GM19328 (cell line): ENCODE results near the gene ZNF451.
"Not testable (repeated sequence)": the region's sequence is repeated elsewhere in the genome, so short reads cannot be mapped to it uniquely, and the experiment has no call there.

ENCODE experiments used
- ATAC-seq: cut with Tn5 transposase; IDR thresholded peaks from one replicate; pipeline ENCODE4 v1.9.1; 2021; ENCODE audit warnings: mild to moderate bottlenecking, moderate library complexity; ENCODE audit not compliant: unreplicated experiment

The ZNF451 gene

GRCh38 chr6:57089687-57090457, at the start of gene ZNF451:
TSS of gene ZNF451 (plus strand) at chr6:57090188. CDS start at chr6:57090254, 66 bp downstream.
- peak; percentile 94 for ATAC-seq

GRCh38 chr6:57044061-57044460, 45.9 kb upstream of the ZNF451 start:
- ATAC-seq, result not testable (repeated sequence)

GRCh38 chr6:57044568-57044967, 45.4 kb upstream of the ZNF451 start:
- ATAC-seq, result no peak

- ATAC-seq, result peak; percentile 92
These were observed 43.4 kb upstream of the ZNF451 start, which contains the start of gene KIAA1586 for GRCh38 chr6:57046332-57047256. TSS of gene KIAA1586 (plus strand) at chr6:57046693. CDS start at chr6:57046756, 63 bp downstream.

- peak; percentile 18 for ATAC-seq
These were observed 42.8 kb upstream of the ZNF451 start for GRCh38 chr6:57047257-57047585.

- peak; percentile 2 for ATAC-seq
These were observed 42.1 kb upstream of the ZNF451 start for GRCh38 chr6:57047859-57048258.

GRCh38 chr6:57048577-57048976, 41.4 kb upstream of the ZNF451 start:
- ATAC-seq, result no peak

GRCh38 chr6:57063847-57064246, 26.1 kb upstream of the ZNF451 start:
- no peak for ATAC-seq

GRCh38 chr6:57064809-57065208, 25.2 kb upstream of the ZNF451 start:
- ATAC-seq, result no peak

- ATAC-seq, result no peak
These were observed 21.9 kb upstream of the ZNF451 start for GRCh38 chr6:57068061-57068460.

GRCh38 chr6:57069228-57069627, 20.8 kb upstream of the ZNF451 start:
- no peak for ATAC-seq

- ATAC-seq, result no peak
These were observed 20.1 kb upstream of the ZNF451 start for GRCh38 chr6:57069920-57070331.

GRCh38 chr6:57072108-57072507, 17.9 kb upstream of the ZNF451 start:
- ATAC-seq, result no peak

GRCh38 chr6:57074383-57074782, 15.6 kb upstream of the ZNF451 start:
- ATAC-seq, result no peak

- no peak for ATAC-seq
These were observed 14.9 kb upstream of the ZNF451 start for GRCh38 chr6:57075092-57075491.

- ATAC-seq, result no peak
These were observed 11.3 kb upstream of the ZNF451 start for GRCh38 chr6:57078531-57079207.

- ATAC-seq, result no peak
These were observed 4.5 kb upstream of the ZNF451 start for GRCh38 chr6:57085471-57085870.

GRCh38 chr6:57086843-57087242, 3.1 kb upstream of the ZNF451 start:
- ATAC-seq, result no peak

- ATAC-seq, result no peak
These were observed 2.1 kb upstream of the ZNF451 start for GRCh38 chr6:57087916-57088315.

- ATAC-seq, result no peak
These were observed 723 bp upstream of the ZNF451 start for GRCh38 chr6:57089265-57089664.

GRCh38 chr6:57090458-57091067, 575 bp downstream of the ZNF451 start:
- peak; percentile 1 for ATAC-seq
